GM20431 (cell line): ENCODE data around the gene DEPP1.

Experiments used
- in situ Hi-C: fragments of 300-500 bp; cut with MseI, MboI; formaldehyde crosslinking; loops from one replicate; pipeline ENCODE4 v1.15.0; 2020; ENCODE audit warnings: low sequenced_read_pairs; ENCODE audit not compliant: unreplicated experiment

Gene DEPP1

GRCh38 chr10:44968500-44969400 is 9.9 kb downstream of the DEPP1 start:
- in situ Hi-C loops: no loop called here

- in situ Hi-C loops: no loop called here
Observed at GRCh38 chr10:44968091-44968490, 10.5 kb downstream of the DEPP1 start.

- in situ Hi-C loops: no loop called here
Observed at GRCh38 chr10:44967616-44968015, 11.0 kb downstream of the DEPP1 start.

GRCh38 chr10:44966816-44967509 is 11.6 kb downstream of the DEPP1 start:
- in situ Hi-C loops: no loop called here

- in situ Hi-C loops: no loop called here
Observed at GRCh38 chr10:44966129-44966815, 12.3 kb downstream of the DEPP1 start.

GRCh38 chr10:44965651-44966097 is 12.9 kb downstream of the DEPP1 start:
- in situ Hi-C loops: no loop called here

GRCh38 chr10:44965104-44965503 is 13.5 kb downstream of the DEPP1 start:
- in situ Hi-C loops: no loop called here

GRCh38 chr10:44963772-44964633 is 14.6 kb downstream of the DEPP1 start:
- in situ Hi-C loops: no loop called here

- in situ Hi-C loops: no loop called here
Observed at GRCh38 chr10:44962870-44963738, 15.5 kb downstream of the DEPP1 start.

GRCh38 chr10:44961931-44962750 is 16.5 kb downstream of the DEPP1 start:
- in situ Hi-C loops: no loop called here

GRCh38 chr10:44961230-44961571 is 17.4 kb downstream of the DEPP1 start:
- in situ Hi-C loops: no loop called here

- in situ Hi-C loops: no loop called here
Observed at GRCh38 chr10:44960482-44961229, 18.0 kb downstream of the DEPP1 start.

GRCh38 chr10:44960088-44960460 is 18.5 kb downstream of the DEPP1 start:
- in situ Hi-C loops: no loop called here

- in situ Hi-C loops: no loop called here
Observed at GRCh38 chr10:44959247-44960087, 19.1 kb downstream of the DEPP1 start, which contains the start of gene RASSF4. Gene RASSF4, plus strand, starts transcription at chr10:44959802. Its CDS starts 10,401 bp downstream, at chr10:44970203.

- in situ Hi-C loops: no loop called here
Observed at GRCh38 chr10:44958898-44959246, 19.7 kb downstream of the DEPP1 start.

GRCh38 chr10:44958196-44958897 is 20.3 kb downstream of the DEPP1 start:
- in situ Hi-C loops: no loop called here
